GM19467 (cell line): Measurements from ENCODE around the gene ZDHHC1.

ENCODE experiments used
- ATAC-seq: cut with Tn5 transposase; IDR thresholded peaks from one replicate; pipeline ENCODE4 v1.9.1; 2021; ENCODE audit warnings: mild to moderate bottlenecking, moderate library complexity; ENCODE audit not compliant: unreplicated experiment

The ZDHHC1 gene

GRCh38 chr16:67413978-67414911 lies 2.0 kb downstream of the ZDHHC1 start:
- ATAC-seq, result no peak

GRCh38 chr16:67412294-67412693 lies 4.0 kb downstream of the ZDHHC1 start:
- no peak for ATAC-seq

- no peak for ATAC-seq
Measured at GRCh38 chr16:67411339-67411738, 4.9 kb downstream of the ZDHHC1 start.

- ATAC-seq, result no peak
Measured at GRCh38 chr16:67409631-67410030, 6.6 kb downstream of the ZDHHC1 start.

GRCh38 chr16:67407788-67408452 lies 8.4 kb downstream of the ZDHHC1 start:
- ATAC-seq, result no peak

- ATAC-seq, result no peak
Measured at GRCh38 chr16:67407176-67407787, 9.0 kb downstream of the ZDHHC1 start.

- no peak for ATAC-seq
Measured at GRCh38 chr16:67406111-67406971, 9.9 kb downstream of the ZDHHC1 start.

- ATAC-seq, result no peak
Measured at GRCh38 chr16:67405336-67405735, 10.9 kb downstream of the ZDHHC1 start.

GRCh38 chr16:67404740-67405226 lies 11.5 kb downstream of the ZDHHC1 start:
- ATAC-seq, result no peak

GRCh38 chr16:67403976-67404555 lies 12.2 kb downstream of the ZDHHC1 start:
- no peak for ATAC-seq

GRCh38 chr16:67400901-67401300 lies 15.4 kb downstream of the ZDHHC1 start:
- no peak for ATAC-seq

GRCh38 chr16:67399749-67400704 lies 16.2 kb downstream of the ZDHHC1 start:
- ATAC-seq, result no peak

- ATAC-seq, result no peak
Measured at GRCh38 chr16:67399218-67399733, 17.0 kb downstream of the ZDHHC1 start.

GRCh38 chr16:67398546-67399217 lies 17.6 kb downstream of the ZDHHC1 start:
- no peak for ATAC-seq

GRCh38 chr16:67397812-67398545 lies 18.3 kb downstream of the ZDHHC1 start:
- ATAC-seq, result no peak

GRCh38 chr16:67397036-67397801 lies 19.1 kb downstream of the ZDHHC1 start:
- ATAC-seq, result no peak
